RWPE2 (cell line): ENCODE data around the gene NFKBIB.

ENCODE experiments used
- ATAC-seq: fragments of 200-7000 bp; cut with Tn5 transposase; 3 replicates; pipeline ENCODE4 v1.9.1; 2021; ENCODE audit warnings: low read depth
- DNase-seq: peaks from one replicate; pipeline ENCODE4 v3.0.0-alpha.2; 2020; ENCODE audit warnings: low spot score
- H3K27ac ChIP-seq: fragments of 450-650 bp; 2 replicates; pipeline ENCODE4 v1.5.1; 2017; ENCODE audit warnings: mild to moderate bottlenecking; ENCODE audit not compliant: poor library complexity, severe bottlenecking
- H3K27me3 ChIP-seq: fragments of 250-450 bp; sonication (Bioruptor Pico); 2 replicates; pipeline ENCODE4 v1.5.1; 2021; ENCODE audit warnings: mild to moderate bottlenecking, moderate library complexity; ENCODE audit not compliant: insufficient read depth, poor library complexity, severe bottlenecking
- H3K36me3 ChIP-seq: fragments of 250-450 bp; sonication (Bioruptor Pico); 2 replicates; pipeline ENCODE4 v1.5.1; 2020; ENCODE audit warnings: low read depth, mild to moderate bottlenecking, moderate library complexity
- H3K4me1 ChIP-seq: fragments of 250-450 bp; sonication (Bioruptor Pico); 2 replicates; pipeline ENCODE4 v1.5.1; 2021; ENCODE audit warnings: mild to moderate bottlenecking, moderate library complexity; ENCODE audit not compliant: insufficient read depth, poor library complexity, severe bottlenecking
- H3K4me3 ChIP-seq: fragments of 250-450 bp; sonication (Bioruptor Pico); 2 replicates; pipeline ENCODE4 v1.5.1; 2021; ENCODE audit warnings: mild to moderate bottlenecking, moderate library complexity; ENCODE audit not compliant: severe bottlenecking
- H3K9me3 ChIP-seq: fragments of 250-450 bp; sonication (Bioruptor Pico); 2 replicates; pipeline ENCODE4 v1.5.1; 2021; ENCODE audit warnings: mild to moderate bottlenecking, moderate library complexity; ENCODE audit not compliant: severe bottlenecking
- TF ChIP-seq, protein P1 (sequence below): fragments of 450-650 bp; IDR thresholded peaks from one replicate; pipeline ENCODE4 v1.5.1; 2017; ENCODE audit warnings: mild to moderate bottlenecking, moderate library complexity; ENCODE audit not compliant: poor library complexity, severe bottlenecking

Gene NFKBIB

DNA sequence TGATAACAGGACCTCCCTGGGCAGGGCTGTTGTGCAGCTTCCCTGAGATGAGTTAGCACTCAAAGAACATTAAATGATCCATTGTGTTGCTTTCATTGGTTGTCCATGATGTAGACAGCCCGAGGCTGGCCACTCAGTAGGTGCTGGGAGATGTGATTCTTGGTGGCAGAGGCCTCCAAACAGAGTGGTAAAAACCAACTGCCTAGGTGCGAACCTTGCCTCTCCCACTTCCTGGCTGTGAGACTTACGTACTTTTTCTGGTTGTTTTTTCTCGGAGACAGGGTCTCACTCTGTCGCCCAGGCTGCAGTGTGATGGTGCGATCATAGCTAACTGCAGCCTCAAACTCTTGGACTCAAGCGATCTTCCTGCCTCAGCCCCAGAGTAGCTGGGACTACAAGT is 24.6 kb downstream of the NFKBIB start:
- Histone ChIP-seq H3K4me3 (no peak overlapping the region), H3K27ac (no peak overlapping the region), H3K27me3 (no peaks in the 10 kb centered on the region), H3K4me1 (no peaks in the 10 kb centered on the region), H3K9me3 (no peaks in the 10 kb centered on the region), H3K36me3 (peaks cover 32% of the 10 kb centered on the region)
- TF ChIP-seq, protein P1, sequence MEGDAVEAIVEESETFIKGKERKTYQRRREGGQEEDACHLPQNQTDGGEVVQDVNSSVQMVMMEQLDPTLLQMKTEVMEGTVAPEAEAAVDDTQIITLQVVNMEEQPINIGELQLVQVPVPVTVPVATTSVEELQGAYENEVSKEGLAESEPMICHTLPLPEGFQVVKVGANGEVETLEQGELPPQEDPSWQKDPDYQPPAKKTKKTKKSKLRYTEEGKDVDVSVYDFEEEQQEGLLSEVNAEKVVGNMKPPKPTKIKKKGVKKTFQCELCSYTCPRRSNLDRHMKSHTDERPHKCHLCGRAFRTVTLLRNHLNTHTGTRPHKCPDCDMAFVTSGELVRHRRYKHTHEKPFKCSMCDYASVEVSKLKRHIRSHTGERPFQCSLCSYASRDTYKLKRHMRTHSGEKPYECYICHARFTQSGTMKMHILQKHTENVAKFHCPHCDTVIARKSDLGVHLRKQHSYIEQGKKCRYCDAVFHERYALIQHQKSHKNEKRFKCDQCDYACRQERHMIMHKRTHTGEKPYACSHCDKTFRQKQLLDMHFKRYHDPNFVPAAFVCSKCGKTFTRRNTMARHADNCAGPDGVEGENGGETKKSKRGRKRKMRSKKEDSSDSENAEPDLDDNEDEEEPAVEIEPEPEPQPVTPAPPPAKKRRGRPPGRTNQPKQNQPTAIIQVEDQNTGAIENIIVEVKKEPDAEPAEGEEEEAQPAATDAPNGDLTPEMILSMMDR, result no peak
- ATAC-seq, result no peak
- DNase-seq, result no peak

- H3K36me3 ChIP-seq, result peaks cover 36% of the 10 kb centered on the region
- no peak overlapping the region for H3K4me3 ChIP-seq
- no peak overlapping the region for H3K27ac ChIP-seq
- no peaks in the 10 kb centered on the region for H3K9me3 ChIP-seq
- H3K4me1 ChIP-seq, result no peaks in the 10 kb centered on the region
- H3K27me3 ChIP-seq, result no peaks in the 10 kb centered on the region
- TF ChIP-seq, protein P1, result no peak
- no peak for DNase-seq
- no peak for ATAC-seq
Observed at GRCh38 chr19:38928391-38929001, 28.7 kb downstream of the NFKBIB start.

DNA sequence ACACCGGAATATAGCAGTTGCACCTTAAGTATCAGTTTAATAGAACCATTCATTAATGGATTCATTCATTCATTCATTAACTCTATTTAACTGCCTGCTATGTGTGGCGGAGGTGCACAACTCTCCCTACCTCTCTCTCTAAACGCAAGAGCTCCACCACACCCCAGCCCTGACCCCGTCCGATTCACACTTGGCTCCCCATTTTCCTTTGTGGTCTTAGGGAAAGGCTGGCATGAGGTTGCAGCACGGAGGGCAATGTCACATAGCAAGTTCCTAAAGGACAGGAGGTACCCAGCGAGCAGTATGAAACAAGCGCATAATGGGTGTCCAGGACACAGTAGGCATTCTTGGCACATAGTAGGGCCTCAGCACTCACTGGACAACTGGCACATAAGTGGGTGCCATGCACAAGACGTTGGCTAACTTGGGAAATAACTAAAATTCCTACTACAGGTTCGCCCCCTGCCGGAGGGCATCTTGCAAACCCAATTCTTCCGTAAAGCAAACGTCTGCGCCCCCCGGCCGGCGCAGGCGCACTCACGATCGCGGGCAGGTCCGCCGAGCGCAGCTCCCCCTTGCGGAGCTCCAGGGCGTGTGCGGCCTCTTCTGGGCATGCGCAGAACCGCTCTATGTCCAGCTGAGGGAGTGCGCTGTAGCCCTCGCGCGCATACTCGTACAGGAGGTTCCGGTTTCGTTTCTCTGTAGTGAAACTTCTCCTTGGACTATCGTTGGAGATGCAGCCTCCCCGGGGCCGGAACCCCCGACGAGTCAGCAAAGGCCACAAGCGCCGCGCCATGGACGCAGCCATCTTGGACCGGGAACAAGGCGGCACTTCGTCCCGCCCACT is 30.4 kb downstream of the NFKBIB start, which contains the start of gene SARS2:
SARS2 (minus strand) TSS at position 835 of the 847 bp plus-strand sequence; CDS start at position 808, 27 bp downstream.
- Histone ChIP-seq H3K4me3 (peak within 1 kb of the TSS; percentile 59), H3K36me3 (peaks cover 32% of the 10 kb centered on the region), H3K9me3 (no peaks in the 10 kb centered on the region), H3K27ac (peak within 1 kb of the TSS; percentile 67), H3K27me3 (no peaks in the 10 kb centered on the region), H3K4me1 (no peaks in the 10 kb centered on the region)
- TF ChIP-seq, protein P1, result peak; percentile 99
- DNase-seq (no peak), ATAC-seq (peak; percentile 40)

GRCh38 chr19:38930776-38931520 is 31.2 kb downstream of the NFKBIB start, which contains the start of gene MRPS12:
Gene MRPS12 (plus strand): TSS chr19:38930944. CDS start chr19:38931295, 351 bp downstream.
- Histone ChIP-seq H3K27ac (peak within 1 kb of the TSS; percentile 67), H3K9me3 (no peaks in the 10 kb centered on the region), H3K36me3 (peaks cover 32% of the 10 kb centered on the region), H3K4me3 (peak within 1 kb of the TSS; percentile 59), H3K4me1 (no peaks in the 10 kb centered on the region), H3K27me3 (no peaks in the 10 kb centered on the region)
- TF ChIP-seq, protein P1, result no peak
- peak; percentile 99 for ATAC-seq
- DNase-seq, result peak; percentile 98
